Uterus (tissue), 2 donors: Measurements from ENCODE around the gene MOB2.

Source experiments
- POLR2A ChIP-seq, 2 donors: fragments of 450-650 bp; IDR thresholded peaks; one replicate each; pipeline ENCODE4 v1.6.1; 2016; ENCODE audit warnings: antibody characterized with exemption in 2 of 2, mild to moderate bottlenecking in 1 of 2, moderate library complexity in 1 of 2
- TF ChIP-seq, protein P1 (sequence below), 4 experiments: fragments of 200-600 bp in 2 of 4; fragments of 450-650 bp in 2 of 4; sonication (generic) in 2 of 4; IDR thresholded peaks; one replicate each; pipeline ENCODE4 v1.5.1; 2016 to 2019; ENCODE audit warnings: antibody characterized with exemption in 4 of 4, mild to moderate bottlenecking in 2 of 4, moderate library complexity in 1 of 4

DNA sequence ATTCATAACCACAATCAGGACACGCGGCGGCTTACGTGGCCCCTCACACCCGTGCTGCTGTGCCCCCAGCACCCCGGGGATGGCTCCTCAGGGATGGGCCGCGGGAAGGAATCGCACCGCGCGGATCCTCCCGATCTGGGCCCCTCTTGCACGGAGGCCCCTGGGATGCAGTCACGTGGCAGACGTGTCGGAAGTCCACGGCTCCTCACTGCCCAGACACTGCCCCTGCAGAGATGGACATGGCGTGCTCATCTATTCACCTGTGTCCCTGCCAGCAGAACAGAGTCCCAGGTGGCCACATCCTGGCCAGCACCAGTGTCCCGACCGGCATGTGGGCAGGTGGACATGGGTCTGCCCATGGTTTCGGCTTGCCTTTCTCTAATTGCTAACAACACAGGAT, 12.8 kb downstream of the MOB2 start:
- TF ChIP-seq, protein P1, sequence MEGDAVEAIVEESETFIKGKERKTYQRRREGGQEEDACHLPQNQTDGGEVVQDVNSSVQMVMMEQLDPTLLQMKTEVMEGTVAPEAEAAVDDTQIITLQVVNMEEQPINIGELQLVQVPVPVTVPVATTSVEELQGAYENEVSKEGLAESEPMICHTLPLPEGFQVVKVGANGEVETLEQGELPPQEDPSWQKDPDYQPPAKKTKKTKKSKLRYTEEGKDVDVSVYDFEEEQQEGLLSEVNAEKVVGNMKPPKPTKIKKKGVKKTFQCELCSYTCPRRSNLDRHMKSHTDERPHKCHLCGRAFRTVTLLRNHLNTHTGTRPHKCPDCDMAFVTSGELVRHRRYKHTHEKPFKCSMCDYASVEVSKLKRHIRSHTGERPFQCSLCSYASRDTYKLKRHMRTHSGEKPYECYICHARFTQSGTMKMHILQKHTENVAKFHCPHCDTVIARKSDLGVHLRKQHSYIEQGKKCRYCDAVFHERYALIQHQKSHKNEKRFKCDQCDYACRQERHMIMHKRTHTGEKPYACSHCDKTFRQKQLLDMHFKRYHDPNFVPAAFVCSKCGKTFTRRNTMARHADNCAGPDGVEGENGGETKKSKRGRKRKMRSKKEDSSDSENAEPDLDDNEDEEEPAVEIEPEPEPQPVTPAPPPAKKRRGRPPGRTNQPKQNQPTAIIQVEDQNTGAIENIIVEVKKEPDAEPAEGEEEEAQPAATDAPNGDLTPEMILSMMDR (IDR thresholded peaks at IDR 0.05) = no peak
- TF ChIP-seq POLR2A (IDR thresholded peaks at IDR 0.05) = no peak
